Measurements from ENCODE around the gene IFIT1B.

IFIT1B gene

DNA sequence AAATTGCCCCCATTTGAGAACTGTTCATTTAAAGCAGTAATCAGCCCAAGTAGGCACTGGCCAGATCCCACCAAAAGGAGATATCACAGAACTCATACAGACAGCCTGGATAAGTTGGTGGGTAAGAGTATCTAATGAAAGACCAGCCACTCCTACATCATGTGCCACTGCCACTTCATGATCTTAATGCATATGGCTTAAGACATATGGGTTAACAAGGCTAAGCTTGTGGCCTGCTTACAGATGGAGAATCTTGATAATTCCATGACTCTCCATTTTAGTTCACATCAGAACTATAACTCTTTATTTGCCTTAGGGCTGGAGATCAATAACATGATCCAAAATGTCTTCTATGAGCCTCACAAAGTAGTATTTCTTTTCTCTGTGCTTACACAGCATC lies 6.8 kb upstream of the IFIT1B start:
- no peak overlapping the region for H3K27ac Mint-ChIP-seq
- TF ChIP-seq, protein P1, sequence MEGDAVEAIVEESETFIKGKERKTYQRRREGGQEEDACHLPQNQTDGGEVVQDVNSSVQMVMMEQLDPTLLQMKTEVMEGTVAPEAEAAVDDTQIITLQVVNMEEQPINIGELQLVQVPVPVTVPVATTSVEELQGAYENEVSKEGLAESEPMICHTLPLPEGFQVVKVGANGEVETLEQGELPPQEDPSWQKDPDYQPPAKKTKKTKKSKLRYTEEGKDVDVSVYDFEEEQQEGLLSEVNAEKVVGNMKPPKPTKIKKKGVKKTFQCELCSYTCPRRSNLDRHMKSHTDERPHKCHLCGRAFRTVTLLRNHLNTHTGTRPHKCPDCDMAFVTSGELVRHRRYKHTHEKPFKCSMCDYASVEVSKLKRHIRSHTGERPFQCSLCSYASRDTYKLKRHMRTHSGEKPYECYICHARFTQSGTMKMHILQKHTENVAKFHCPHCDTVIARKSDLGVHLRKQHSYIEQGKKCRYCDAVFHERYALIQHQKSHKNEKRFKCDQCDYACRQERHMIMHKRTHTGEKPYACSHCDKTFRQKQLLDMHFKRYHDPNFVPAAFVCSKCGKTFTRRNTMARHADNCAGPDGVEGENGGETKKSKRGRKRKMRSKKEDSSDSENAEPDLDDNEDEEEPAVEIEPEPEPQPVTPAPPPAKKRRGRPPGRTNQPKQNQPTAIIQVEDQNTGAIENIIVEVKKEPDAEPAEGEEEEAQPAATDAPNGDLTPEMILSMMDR (IDR thresholded peaks at IDR 0.05): no peak
- no peak for DNase-seq
- H3K4me1 Mint-ChIP-seq: peaks cover 28% of the 10 kb centered on the region
- H3K4me3 Mint-ChIP-seq: no peak overlapping the region
- no peaks in the 10 kb centered on the region for H3K36me3 Mint-ChIP-seq (ENCODE audit: low read depth)
- no peaks in the 10 kb centered on the region for H3K27me3 Mint-ChIP-seq (ENCODE audit: low read depth, poor library complexity)
- peaks cover 4% of the 10 kb centered on the region for H3K9me3 Mint-ChIP-seq

DNA sequence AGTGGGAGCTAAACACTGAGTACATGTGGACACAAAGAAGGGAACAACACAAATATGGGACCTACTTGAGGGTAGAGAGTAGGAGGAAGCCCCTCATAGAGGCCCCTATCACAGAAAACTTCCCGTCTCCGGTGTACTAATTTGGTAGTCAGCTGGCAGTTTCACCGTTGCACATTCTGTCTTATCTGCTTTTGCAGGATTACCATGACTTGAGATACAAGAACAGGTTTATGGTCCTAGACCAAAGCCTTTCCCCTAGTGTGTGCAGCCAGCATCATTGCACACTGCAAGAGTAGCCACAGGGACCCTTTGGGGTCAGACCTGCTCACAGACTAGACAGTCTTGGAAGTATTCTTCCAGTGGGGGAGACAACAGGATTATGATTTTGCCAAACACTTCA lies 5.9 kb upstream of the IFIT1B start:
- no peak overlapping the region for H3K27ac Mint-ChIP-seq
- peaks cover 4% of the 10 kb centered on the region for H3K27me3 Mint-ChIP-seq (ENCODE audit: low read depth, poor library complexity)
- DNase-seq: no peak
- TF ChIP-seq, protein P1 (IDR thresholded peaks at IDR 0.05): no peak
- H3K4me3 Mint-ChIP-seq: no peak overlapping the region
- H3K4me1 Mint-ChIP-seq: peaks cover 28% of the 10 kb centered on the region
- H3K9me3 Mint-ChIP-seq: no peaks in the 10 kb centered on the region
- H3K36me3 Mint-ChIP-seq (ENCODE audit: low read depth): no peaks in the 10 kb centered on the region

DNA sequence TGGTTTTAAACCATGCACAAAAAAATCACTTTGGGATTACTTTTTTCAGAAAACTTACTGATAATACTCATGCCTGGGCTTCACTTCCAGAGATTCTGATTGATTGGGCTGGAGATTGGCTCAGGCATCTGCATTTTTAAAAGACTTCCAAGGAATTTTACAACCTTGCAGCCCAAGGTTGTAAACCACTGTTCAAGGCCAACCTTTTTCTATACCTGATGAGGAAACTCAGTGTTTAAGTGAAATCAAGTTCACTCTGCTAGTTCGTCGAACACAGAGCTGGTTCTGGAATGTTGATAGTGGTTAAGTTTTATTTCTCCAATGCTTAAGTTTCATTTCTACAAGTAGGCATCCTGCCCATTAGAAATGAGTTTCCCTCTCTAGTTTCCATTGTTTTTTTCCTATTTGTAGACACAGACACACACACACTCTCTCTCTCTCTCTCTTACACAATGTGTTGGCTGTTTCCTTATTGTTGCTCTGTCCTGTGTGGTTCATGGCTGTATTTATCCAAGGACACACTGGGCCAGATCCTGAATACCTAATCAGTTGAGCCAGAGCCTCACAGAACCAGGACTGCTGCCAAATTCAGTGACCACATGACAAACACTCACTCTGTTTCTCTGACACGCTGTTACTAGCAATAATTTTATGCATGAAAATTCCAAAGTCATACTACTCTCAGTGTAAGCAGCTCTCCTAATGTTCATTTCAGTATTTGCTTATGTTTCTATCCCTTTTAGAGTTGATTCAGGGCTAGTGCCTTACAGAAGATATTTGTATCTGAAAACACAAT lies 3.7 kb upstream of the IFIT1B start:
- TF ChIP-seq, protein P1 (IDR thresholded peaks at IDR 0.05): no peak
- H3K27me3 Mint-ChIP-seq (ENCODE audit: low read depth, poor library complexity): peaks cover 4% of the 10 kb centered on the region
- no peak for DNase-seq
- H3K36me3 Mint-ChIP-seq (ENCODE audit: low read depth): no peaks in the 10 kb centered on the region
- no peak overlapping the region for H3K27ac Mint-ChIP-seq
- H3K4me3 Mint-ChIP-seq: no peak overlapping the region
- peaks cover 25% of the 10 kb centered on the region for H3K4me1 Mint-ChIP-seq
- no peaks in the 10 kb centered on the region for H3K9me3 Mint-ChIP-seq

DNA sequence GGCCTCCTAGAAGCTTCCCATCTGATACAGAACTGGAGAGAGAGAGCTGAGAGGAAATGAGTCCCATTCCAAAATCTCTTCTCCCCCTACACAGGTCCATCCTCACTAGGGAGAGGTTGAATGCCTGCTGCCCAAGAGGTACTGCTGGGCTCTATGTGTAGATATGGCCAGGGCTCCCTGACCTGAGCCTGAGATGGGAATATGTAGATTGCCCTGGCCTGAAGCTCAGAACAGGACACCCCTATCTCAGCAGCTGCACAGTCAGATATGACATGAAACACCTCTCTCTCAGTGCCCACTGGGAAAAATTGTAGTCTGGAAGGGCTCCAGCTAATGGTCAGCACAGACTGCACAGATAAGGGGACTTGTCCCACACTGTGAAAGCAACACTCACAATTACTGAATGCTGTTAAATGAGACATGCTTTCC lies 3.1 kb upstream of the IFIT1B start:
- DNase-seq: no peak
- H3K27me3 Mint-ChIP-seq (ENCODE audit: low read depth, poor library complexity): peaks cover 4% of the 10 kb centered on the region
- no peaks in the 10 kb centered on the region for H3K9me3 Mint-ChIP-seq
- no peak overlapping the region for H3K4me3 Mint-ChIP-seq
- TF ChIP-seq, protein P1 (IDR thresholded peaks at IDR 0.05): no peak
- H3K4me1 Mint-ChIP-seq: peaks cover 21% of the 10 kb centered on the region
- H3K27ac Mint-ChIP-seq: no peak overlapping the region
- H3K36me3 Mint-ChIP-seq (ENCODE audit: low read depth): no peaks in the 10 kb centered on the region

DNA sequence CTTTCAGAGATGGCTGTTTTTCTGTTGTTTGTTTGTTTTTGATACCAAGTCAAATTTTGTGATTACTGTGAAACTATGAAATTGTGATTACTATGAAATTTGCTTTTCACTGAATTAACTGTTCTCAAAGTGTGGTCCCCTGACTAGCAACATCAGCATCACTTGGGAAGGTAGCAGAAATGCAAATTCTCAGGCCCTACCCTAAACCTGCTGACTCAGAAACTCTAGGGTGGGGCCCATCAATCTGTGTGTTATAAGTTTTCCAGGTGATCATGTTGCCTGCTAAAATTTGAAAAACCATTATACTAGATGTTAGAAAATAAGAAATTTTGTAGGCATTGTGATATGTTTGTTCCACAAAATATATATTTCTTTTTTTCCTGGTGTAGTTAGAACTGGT lies 1.2 kb downstream of the IFIT1B start:
- no peak for DNase-seq

More for the DNA sequence above, 1.2 kb downstream of the IFIT1B start:
- TF ChIP-seq, protein P1 (IDR thresholded peaks at IDR 0.05): no peak
- Mint-ChIP-seq H3K4me1 (peaks cover 19% of the 10 kb centered on the region), H3K27me3 (ENCODE audit: low read depth, poor library complexity) (peaks cover 4% of the 10 kb centered on the region), H3K27ac (no peak overlapping the region), H3K4me3 (no peak overlapping the region), H3K9me3 (no peaks in the 10 kb centered on the region), H3K36me3 (ENCODE audit: low read depth) (no peaks in the 10 kb centered on the region)

Measured in nephron progenitor cell (in vitro differentiated cells).